Left forelimb (tissue), 1 donor: ENCODE results near the gene PKP3.
"Not testable (repeated sequence)": the region's sequence is repeated elsewhere in the genome, so short reads cannot be mapped to it uniquely, and the experiment has no call there.

Experiments used
- DNase-seq: peaks from one replicate; pipeline ENCODE4 v3.0.0-alpha.2; 2018; ENCODE audit warnings: low spot score

The PKP3 gene

GRCh38 chr11:396948-397548 is 3.0 kb downstream of the PKP3 start:
- DNase-seq: no peak

GRCh38 chr11:398826-399225 is 4.8 kb downstream of the PKP3 start:
- no peak for DNase-seq

DNA sequence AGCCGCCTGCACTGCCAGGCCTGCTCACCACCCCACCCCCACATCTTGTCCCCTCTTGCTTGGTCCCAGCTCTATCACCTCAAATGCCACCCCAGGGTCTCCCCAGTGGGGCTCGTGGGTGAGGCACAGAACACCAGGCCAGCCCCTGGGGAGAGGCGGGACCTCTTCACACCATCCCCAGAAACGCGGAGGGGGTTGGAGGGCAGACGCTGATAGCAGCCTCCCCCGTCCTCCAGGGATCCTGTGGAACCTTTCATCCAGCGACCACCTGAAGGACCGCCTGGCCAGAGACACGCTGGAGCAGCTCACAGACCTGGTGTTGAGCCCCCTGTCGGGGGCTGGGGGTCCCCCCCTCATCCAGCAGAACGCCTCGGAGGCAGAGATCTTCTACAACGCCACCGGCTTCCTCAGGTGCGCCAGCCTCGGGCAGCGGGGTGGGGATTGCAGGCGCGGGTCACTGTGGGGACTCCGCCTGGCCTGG is 5.8 kb downstream of the PKP3 start:
- DNase-seq: no peak

DNA sequence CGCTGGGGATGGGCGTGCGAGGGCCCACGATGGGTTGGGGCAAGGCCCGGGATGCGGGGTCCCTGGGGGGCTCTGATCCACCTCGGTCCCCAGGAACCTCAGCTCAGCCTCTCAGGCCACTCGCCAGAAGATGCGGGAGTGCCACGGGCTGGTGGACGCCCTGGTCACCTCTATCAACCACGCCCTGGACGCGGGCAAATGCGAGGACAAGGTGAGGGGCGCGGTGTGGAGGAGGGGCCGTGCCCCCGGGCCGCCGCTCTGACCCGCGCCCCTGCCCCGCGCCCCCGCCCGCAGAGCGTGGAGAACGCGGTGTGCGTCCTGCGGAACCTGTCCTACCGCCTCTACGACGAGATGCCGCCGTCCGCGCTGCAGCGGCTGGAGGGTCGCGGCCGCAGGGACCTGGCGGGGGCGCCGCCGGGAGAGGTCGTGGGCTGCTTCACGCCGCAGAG is 6.3 kb downstream of the PKP3 start:
- DNase-seq: no peak

DNA sequence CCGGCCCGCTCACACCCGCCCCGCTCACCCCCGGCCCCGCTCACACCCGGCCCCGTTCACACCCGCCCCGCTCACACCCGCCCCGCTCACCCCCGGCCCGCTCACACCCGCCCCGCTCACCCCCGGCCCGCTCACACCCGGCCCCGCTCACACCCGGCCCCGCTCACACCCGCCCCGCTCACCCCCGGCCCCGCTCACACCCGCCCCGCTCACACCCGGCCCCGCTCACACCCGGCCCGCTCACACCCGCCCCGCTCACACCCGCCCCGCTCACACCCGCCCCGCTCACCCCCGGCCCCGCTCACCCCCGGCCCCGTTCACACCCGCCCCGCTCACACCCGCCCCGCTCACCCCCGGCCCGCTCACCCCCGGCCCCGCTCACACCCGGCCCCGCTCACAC is 7.2 kb downstream of the PKP3 start:
- DNase-seq: not testable (repeated sequence)

DNA sequence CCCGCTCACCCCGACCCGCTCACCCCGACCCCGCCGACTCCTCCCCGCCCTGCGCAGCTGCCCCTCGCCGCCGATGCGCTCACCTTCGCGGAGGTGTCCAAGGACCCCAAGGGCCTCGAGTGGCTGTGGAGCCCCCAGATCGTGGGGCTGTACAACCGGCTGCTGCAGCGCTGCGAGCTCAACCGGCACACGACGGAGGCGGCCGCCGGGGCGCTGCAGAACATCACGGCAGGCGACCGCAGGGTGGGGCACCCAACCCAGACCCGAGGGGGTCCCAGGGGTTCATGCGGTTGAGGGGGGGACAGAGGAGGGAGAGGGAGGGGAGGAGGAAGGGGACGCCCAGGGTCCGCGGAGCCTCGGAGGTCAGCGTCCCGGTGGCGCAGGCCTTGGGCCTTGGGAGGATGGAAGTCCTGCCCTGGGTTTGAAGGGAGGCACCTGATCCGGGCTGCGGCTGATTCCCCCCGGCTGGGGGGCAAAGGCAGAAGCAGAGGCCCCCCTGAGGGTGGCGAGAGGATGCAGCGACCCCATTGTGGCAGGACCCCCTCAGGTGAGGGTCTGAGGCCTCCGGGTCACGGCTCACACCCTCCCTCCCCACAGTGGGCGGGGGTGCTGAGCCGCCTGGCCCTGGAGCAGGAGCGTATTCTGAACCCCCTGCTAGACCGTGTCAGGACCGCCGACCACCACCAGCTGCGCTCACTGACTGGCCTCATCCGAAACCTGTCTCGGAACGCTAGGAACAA is 9.2 kb downstream of the PKP3 start:
- DNase-seq: no peak

- DNase-seq: no peak
Observed at GRCh38 chr11:403761-404431, 9.9 kb downstream of the PKP3 start.

GRCh38 chr11:404551-405264 is 10.7 kb downstream of the PKP3 start:
- DNase-seq: no peak

DNA sequence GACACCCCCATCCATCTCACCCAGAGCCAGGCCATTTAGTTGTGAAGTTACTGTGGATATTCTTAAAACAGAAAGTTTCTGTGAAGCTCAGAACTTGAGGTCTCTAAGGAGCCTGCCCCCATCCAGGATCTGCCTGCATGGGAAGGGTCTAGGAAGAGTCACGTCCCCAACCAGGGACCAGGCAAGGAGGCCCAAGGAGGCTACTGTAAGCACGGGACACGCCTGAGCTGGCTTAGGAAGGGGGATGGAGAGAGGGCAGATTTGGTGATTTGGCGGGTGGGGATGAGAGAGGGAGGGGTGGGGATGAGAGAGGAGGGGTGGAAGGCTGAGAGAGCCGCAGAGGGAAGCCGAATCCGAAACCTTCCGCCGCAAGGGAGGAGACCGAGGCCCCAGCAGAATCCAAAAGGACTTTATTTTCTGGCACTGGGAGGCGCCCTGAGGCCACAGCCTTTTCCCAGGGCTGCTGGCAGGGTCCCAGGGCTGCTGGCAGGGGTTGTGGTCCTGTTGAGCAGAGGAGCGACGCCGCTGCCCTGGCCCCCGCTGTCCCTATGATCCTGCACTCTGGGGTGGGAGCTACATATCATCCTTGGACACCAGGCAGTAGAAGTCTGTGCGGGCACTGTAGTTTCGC is 11.4 kb downstream of the PKP3 start:
- no peak for DNase-seq

- DNase-seq: no peak
Observed at GRCh38 chr11:405954-406795, 12.2 kb downstream of the PKP3 start.

GRCh38 chr11:406796-407650 is 13.0 kb downstream of the PKP3 start:
- DNase-seq: peak; percentile 83

- DNase-seq: no peak
Observed at GRCh38 chr11:407651-408123, 13.7 kb downstream of the PKP3 start.

GRCh38 chr11:408154-409007 is 14.4 kb downstream of the PKP3 start:
- DNase-seq: no peak

GRCh38 chr11:409008-409599 is 15.1 kb downstream of the PKP3 start:
- DNase-seq: no peak

GRCh38 chr11:409600-410483 is 15.8 kb downstream of the PKP3 start:
- DNase-seq: no peak

DNA sequence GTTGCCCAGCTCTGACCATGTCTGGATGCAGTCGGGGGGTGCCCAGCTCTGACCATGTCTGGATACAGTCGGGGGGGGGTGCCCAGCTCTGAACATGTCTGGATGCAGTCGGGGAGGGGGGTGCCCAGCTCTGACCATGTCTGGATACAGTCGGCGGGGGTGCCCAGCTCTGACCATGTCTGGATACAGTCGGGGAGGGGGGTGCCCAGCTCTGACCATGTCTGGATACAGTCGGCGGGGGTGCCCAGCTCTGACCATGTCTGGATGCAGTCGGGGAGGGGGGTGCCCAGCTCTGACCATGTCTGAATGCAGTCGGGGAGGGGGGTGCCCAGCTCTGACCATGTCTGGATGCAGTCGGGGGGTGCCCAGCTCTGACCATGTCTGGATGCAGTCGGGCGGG is 16.7 kb downstream of the PKP3 start:
- not testable (repeated sequence) for DNase-seq

GRCh38 chr11:411520-411919 is 17.5 kb downstream of the PKP3 start:
- DNase-seq: not testable (repeated sequence)
